VCaP (cell line): ENCODE results near the gene IMPA2.
"Not testable (repeated sequence)": the region's sequence is repeated elsewhere in the genome, so short reads cannot be mapped to it uniquely, and the experiment has no call there.

ENCODE experiments used
- H3K27ac ChIP-seq: fragments of 450-650 bp; 2 replicates; pipeline ENCODE4 v1.5.1; 2017
- CTCF ChIP-seq: fragments of 450-650 bp; conservative IDR thresholded peaks from 2 replicates; pipeline ENCODE4 v1.5.1; 2017; ENCODE audit warnings: mild to moderate bottlenecking, moderate library complexity

The IMPA2 gene

GRCh38 chr18:12074736-12075135 is 93.4 kb downstream of the IMPA2 start:
- H3K27ac ChIP-seq: no peak overlapping the region
- TF ChIP-seq CTCF: 0 out of 2 replicates have a peak, but pooled peaks have one; percentile 15

GRCh38 chr18:12076424-12077140 is 95.3 kb downstream of the IMPA2 start:
- peak overlapping the region; percentile 65 for H3K27ac ChIP-seq
- TF ChIP-seq CTCF: no peak

- H3K27ac ChIP-seq: not testable (repeated sequence)
These were observed 96.7 kb downstream of the IMPA2 start for GRCh38 chr18:12077994-12078393.

GRCh38 chr18:12079491-12080237 is 98.4 kb downstream of the IMPA2 start:
- no peak for TF ChIP-seq CTCF
- no peak overlapping the region for H3K27ac ChIP-seq
